ENCODE results near the gene RNF222.
A peak's percentile ranks its signal among the peaks of the same experiment; 100 is the strongest.

RNF222 gene, protein sequence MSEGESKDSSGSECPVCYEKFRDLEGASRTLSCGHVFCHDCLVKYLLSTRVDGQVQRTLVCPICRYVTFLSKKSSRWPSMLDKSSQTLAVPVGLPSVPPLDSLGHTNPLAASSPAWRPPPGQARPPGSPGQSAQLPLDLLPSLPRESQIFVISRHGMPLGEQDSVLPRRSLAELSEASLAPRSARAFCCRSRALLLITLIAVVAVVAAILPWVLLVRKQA

DNA sequence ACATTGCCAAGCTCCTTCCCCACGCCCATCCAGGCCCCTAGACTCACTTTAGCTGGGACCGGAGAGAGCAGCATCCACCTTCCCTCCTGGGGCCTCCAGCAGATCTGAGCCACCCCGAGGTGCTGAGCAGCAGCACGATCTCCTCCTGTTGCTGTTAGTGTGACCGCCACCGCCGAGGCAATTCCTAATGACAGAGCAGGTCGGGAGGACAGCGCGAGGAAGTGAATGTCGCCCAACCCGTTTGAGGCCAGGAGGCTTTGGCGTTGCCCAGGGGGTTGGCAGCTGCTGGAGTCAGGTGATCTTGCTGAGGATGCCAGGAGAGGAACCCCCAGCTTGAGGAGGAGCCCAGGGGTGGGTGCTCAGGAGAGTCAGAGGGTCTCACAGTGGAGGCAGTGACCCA lies at the start of gene RNF222:
TSS of gene RNF222 (minus strand) at position 192 of the 400 bp plus-strand sequence. CDS start 4,366 bp downstream, outside the sequence.
- no peak for FAIRE-seq
- DNase-seq (ENCODE audit: low spot score), result no peak

DNA sequence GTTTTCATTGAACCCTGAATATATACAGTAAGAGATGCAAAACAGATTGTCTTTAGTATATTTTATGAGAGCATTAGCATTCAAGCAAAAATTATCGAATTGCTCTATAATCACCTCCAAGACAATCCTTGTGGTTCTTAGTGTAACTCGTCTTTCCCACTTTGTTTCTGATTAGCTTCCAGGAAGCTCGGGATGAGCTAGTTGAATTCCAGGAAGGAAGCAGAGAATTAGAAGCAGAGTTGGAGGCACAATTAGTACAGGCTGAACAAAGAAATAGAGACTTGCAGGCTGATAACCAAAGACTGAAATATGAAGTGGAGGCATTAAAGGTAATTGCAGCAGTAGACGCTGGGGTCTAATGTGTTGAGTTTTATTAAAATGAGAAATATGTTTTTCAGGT lies 47.9 kb upstream of the RNF222 start:
- FAIRE-seq, result no peak

DNA sequence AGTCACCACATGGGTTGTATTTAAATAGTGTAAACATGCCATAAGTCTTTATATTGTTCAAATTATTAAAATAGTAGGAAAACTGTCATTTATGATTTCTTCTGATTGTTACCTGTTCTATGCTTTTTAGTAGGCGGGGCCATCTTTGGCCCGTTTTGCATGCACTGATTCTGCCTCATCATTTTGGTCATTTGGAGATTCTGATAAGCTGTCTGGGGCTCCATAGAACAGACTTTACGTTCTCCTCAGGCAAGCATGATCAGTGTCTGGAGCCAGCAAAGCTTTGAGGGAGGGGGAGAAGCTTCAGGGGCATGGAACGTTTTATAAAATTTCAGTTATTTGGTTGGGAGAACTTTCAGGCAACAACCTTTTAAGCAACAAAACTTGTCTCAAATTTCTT lies 46.9 kb upstream of the RNF222 start:
- FAIRE-seq (no peak), DNase-seq (ENCODE audit: low spot score) (no peak)

More for the DNA sequence above, 47.9 kb upstream of the RNF222 start:
- no peak for DNase-seq (ENCODE audit: low spot score)

DNA sequence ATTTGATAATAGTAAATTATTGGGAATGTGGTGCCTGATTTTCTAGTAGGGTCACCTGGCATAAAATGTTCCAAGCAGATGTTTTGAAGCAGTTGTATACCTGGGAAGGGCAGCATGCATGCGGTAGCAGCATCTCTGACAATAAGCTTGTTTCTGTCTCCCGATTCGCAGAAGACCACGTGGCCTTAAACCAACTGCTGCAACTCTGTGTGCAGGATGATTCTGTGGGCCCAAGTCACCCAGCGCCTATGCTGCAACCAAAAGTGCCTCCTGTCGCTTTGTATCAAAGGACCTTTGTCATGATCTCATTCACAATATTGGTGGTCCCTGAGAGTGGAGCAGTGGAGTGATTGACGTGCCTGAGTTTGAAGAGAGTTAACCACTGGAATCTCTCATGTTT lies 46.1 kb upstream of the RNF222 start:
- DNase-seq (ENCODE audit: low spot score), result no peak
- no peak for FAIRE-seq

DNA sequence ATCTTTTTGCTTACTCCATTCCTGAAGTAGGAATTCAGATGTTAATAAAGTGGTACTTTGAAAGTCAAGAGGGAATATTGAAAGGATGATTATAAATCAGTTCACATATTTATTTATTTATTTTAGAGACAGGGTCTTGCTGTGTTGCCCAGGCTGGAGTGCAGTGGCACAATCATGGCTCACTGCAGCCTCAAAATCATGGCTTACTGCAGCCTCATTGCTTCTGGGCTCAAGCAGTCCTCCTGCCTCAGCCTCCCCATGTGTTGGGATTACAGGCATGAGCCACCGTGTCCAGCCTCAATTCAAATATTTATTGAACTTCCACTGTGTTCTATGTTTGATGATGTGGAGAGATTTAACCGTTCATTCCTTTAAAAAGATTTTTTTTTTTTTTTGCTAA lies 44.7 kb upstream of the RNF222 start:
- DNase-seq (ENCODE audit: low spot score), result no peak
- no peak for FAIRE-seq

DNA sequence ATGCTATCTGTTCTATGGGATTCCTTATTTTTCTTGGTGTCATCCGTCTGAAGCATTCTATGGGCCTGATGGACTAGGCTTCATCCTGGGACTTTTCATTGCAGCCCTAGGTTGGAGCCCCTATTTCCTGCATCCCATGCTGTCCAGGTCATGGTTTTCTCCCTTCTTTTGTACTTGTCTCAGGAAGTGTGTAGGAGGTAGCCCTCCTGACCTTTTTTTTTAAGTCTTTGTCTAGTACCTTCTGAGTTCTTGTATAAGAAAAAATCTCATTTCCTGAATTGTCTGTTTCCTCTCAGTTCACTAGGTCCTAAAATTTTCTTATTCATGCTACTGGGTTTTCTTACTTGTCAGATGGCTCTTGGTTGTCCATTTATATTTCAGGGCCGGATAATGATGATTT lies 44.1 kb upstream of the RNF222 start:
- FAIRE-seq, result no peak
- DNase-seq (ENCODE audit: low spot score), result no peak

DNA sequence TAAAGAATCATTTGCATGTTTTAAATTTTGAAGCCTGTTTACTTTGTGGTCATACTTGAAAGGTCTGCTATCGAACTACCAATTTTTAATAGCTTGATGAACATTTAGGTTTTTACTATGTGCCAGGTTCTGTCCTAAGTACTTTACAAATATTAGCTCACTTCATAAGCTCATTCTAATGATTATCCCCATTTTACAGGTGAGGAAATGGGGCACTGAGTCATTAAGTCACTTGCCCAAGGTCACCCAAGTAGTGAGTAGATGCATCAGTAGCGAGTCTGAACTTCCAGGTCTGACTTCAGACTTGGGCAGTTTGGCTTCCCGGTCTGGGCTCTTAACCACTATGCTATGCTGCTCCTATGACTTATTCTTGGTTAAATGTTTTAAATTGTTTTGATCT lies 42.1 kb upstream of the RNF222 start:
- FAIRE-seq (no peak), DNase-seq (ENCODE audit: low spot score) (no peak)

DNA sequence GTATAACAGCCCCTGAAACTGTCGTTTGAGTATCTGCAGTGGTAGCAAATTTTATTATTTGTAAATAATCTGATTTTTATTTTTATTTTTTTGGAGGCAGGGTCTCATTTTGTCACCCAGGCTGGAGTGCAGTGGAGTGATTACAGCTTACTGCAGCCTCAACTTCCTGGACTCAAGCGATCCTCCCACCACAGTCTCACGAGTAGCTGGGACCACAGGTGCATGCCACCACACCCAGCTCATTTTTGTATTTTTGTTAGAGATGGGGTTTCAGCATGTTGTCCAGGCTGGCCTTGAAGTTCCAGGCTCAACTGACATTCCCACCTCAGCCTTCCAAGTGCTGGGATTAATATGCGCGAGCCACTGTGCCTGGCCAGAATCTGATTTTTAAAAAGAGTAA lies 40.8 kb upstream of the RNF222 start:
- FAIRE-seq, result no peak

DNA sequence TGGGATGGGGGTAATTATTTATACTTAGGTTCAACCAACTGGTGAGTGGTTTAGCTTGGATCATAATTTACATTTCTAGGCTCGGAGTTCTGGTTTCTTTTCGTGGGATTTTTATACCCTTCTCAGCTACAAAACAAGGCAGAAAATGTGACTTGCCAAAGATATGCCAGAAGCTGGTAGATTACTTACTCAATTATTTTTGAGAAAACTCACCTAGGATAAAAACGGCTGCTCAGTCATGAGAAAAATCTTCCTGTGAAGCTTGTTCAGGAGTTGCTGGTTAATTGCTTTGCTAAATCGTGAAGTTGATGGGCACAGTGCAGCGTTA lies 39.2 kb upstream of the RNF222 start:
- FAIRE-seq, result no peak

More for the DNA sequence above, 40.8 kb upstream of the RNF222 start:
- no peak for DNase-seq (ENCODE audit: low spot score)

DNA sequence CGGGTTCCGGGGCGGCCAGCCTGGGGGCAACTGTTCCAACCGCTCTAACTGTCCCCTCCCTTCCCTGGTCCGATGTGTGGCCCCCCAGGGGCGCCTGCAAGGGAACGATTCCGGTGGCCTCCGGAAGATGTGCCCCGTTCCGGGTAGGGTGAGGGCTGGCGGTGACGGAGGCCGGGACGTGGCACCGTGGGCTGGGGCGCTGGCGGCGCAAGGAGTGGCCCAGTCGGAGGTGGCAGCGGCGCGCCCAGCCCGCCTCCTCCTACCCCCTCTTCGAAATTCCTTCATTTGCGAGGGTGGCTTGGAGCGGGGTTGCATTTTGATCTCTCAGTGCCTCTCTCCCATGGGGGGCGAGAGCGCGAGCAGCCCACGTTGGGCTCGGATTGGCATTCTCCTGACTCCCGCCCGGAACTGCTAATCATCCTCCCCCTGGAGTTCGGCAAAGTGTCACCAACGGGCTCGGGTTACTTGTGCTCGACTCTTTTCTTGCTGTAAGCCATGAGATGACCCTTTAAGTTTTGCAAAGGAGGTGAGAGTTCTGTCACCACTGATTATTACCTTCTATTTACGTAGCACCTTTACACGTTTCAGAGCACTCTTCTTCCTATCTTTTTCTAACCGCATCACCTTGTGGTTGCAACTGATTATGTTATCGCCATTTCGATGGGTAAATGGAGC lies 38.7 kb upstream of the RNF222 start:
- no peak for FAIRE-seq
- DNase-seq (ENCODE audit: low spot score), result peak; percentile 48

More for the DNA sequence above, 39.2 kb upstream of the RNF222 start:
- no peak for DNase-seq (ENCODE audit: low spot score)

DNA sequence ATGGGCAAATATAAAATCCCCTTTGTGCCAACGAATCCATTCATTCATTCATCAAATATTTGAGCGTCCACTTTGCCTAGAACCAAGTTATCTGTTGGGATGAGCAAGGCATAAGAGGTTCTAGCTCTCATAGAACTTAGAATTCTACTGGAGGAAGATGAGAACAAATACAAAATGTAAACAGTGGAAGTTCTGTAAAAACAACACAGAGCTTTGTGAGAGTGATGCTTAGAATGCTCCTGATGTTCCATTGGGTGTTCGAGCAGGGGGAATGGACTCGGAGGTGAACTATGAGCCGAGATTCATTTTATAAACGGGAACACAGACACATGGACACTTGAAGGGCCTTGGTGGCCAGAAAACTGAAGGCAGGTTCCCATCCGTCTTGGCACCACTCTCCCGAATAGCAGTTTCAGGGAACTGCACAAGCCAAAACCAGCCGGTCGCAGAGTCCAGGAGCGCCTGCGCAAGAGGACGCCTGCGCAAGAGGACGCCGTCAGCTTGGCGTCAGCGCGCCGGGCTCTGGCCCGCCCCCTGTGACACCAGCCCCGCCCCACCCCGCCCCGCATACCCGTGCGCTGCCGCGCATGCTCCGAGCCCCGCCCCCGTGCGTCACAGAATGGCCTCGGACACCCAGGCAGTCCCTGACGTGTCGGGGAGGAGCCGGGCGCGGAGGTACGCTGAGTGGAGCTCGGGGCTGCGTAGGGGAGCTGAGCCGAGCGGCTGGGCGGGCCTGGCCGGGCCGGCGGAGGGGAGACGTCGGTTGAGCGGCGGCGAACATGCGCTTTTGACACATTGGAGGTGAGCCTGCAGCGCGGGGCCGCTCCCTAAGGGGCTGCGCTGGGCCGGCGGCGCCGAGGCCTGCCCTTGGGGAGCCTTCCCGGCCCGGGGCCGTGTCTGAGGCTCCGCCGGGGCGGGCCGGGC lies 37.9 kb upstream of the RNF222 start, which contains the start of gene NDEL1:
TSS of gene NDEL1 (plus strand) at position 640 of the 924 bp plus-strand sequence. CDS start 8,388 bp downstream, outside the sequence.
- no peak for FAIRE-seq
- DNase-seq (ENCODE audit: low spot score), result peak; percentile 97

DNA sequence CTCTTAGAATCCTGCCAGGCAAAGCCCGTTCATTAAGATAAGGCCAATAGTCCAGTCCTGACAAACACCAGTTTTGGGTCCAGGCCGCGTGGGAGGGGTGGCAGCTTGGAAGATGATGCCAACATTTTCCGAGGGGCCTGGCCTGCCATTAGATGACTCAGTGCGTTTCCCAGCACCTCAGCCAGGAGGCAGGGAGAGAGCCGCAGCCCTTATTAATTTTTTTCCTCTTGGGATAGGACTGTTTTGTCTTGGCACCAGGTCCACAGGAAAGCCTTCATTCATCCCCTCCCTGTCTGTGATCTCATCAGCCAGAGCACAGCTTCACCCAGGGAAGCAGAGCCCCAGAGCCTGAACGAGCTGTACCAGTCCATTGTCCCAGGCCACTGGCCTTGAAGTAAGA lies 33.3 kb upstream of the RNF222 start:
- DNase-seq (ENCODE audit: low spot score) (peak; percentile 35), FAIRE-seq (no peak)

DNA sequence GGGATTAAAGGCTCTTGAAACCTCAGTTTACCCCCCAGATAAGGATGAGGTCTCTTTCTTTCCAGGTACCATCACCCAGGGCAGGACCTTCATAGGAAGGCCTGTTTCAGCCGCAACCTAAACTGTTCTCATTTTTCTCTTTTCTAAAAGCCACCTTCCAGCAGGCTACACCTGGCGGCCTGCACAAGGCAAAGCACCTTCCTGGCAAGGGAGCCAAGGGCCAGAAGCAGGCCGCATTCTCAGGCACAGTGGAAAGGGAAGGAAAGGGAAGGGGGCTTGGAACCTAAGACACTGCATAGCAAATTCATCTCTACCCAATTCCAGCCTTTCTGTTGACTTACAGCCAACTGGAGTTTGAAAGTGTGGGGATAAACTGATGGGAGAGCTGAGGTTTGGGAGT lies 29.2 kb upstream of the RNF222 start:
- FAIRE-seq, result no peak
- no peak for DNase-seq (ENCODE audit: low spot score)

DNA sequence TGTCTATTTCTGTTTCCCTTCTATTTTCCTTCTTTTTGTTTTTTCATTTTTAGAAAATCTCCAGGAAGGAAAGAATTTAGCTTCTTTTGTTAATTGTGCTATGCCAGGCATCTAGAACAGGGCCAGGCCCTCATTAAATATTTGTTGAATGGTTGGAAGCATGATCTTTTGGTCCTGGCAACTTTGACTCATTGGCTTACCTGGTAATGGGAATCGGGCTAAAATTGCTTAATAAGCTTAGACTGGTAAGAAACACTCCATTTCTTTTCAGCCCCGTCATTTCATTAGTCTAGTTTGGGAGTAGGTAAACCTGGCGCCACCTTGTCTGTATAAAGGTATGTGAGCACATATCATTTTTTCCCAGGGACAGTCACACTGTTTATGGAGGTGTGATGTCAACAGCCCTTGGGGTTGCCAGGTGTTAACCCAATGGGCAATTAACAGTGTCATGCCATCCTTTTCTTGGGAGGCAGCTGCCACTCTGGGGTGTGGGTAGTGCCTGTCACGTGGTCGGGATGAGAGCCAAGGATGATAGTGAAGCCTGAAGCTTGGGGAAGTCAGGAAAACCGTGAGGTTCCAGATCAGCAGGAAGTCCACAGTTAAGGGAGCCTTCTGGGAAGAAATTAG lies 28.6 kb upstream of the RNF222 start:
- no peak for DNase-seq (ENCODE audit: low spot score)
- FAIRE-seq, result no peak

DNA sequence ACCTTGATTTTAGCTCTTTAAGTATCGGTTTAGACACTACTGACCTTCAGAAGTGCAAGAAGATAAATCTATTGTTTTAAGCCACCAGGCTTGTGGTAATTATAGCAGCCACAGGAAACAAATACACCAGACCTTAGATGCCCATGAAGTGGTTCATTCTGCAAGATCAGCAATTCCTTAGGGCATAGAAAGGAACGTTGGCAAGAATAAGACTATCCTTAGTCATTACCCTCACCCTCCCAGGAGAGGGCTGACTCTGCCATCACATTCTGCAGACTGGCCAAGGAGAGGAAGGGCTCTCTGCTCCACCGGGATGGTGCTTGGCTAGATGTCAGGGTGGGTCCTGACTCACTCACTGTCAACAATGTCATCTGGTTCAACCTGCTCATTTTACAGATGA lies 23.9 kb upstream of the RNF222 start:
- FAIRE-seq, result no peak
- no peak for DNase-seq (ENCODE audit: low spot score)

DNA sequence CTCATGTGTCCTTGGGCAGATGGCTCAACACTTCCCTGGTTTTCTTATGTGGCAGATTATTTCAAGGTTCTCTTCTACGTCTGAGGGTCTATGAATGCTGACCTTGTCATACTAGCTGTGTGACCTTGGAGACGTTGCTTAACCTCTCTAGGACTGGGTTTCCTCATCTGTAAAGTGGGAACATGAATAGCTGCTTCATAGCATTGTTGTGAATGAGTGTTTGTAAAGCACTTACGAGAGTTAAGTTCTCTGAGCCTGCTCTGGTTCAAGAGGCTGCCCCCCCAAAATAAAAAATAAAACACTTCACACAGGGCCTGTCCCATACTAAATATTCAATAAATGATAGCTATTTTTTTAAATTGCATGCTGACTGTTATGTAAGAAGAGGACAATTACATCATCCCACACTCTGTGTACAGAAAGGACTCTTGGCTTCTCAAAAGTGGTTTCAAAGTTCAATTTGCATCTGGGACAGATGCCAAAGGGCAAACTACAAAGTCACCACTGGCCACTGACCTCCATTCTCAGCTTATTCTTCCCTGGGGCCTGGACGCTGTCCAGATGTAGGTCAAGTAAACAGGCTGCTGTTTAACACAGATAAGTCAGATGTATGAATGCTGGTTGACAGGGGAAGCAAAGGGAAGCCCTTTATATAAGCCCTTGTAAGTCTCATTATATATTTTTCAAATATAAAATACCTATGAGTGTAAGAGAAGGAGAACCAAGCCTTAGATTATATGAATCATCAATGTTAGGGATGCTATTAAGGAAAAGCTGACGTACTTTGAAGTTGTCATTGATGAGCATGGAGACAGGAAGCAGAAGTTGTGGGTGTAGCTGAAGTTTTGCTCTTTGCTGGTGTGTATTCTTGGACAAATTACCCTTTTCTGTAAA lies 22.7 kb upstream of the RNF222 start:
- FAIRE-seq (no peak), DNase-seq (ENCODE audit: low spot score) (no peak)

DNA sequence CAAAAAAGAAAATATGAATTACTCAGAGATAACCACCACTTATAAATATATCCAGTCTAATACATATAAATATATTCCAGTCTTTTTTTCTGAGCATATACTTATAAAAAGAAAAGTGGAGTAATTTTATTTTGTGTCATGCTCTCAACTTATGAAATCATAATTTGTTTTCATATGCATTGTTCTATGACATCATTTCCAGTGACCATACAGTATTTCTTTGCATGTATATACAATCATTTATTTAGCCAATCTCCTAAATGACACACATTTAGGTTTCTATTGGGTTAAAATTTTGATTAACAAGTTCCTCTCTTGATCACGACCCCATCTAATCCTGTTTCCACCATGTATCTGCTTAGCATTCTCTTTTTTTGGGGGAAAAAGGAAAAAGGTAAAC lies 21.7 kb upstream of the RNF222 start:
- no peak for FAIRE-seq

DNA sequence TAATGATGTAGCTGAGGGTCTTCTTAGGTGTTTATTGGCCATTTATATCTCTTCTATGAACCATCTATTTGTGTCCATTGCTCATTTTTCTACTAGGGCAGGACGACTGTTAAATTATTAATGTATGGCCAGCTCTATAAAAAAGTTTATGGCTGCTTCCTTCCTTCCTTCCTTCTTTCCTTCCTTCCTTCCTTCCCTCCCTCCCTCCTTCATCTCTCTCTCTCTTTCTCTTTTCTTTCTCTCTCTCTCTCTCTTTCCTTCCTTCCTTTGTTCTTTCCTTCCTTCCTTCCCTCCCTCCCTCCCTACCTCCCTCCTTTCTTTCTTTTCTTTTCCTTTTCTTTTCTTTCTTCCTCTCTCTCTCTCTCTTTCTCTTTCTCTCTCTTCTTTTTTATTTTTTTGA lies 20.8 kb upstream of the RNF222 start:
- FAIRE-seq (no peak), DNase-seq (ENCODE audit: low spot score) (no peak)

More for the DNA sequence above, 21.7 kb upstream of the RNF222 start:
- no peak for DNase-seq (ENCODE audit: low spot score)

DNA sequence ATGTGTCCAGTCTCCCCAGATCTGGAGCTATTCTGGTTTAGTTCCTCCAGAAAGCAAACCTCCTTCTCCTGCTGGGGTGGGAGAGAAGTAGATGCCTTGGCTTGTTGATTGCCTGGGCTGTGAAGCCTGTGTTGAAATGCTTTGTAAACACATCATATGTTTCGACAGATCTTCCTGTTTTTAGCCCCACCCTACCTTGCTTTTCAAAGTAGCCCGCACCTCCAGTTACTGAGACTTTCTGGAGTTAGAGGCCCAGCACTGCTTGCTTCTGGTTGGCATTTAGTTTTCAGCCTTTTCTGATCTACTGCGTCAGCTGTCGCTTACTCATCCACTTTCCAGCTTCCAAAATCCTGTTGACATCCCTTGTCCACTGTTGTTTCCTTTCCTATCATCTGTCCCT lies 20.2 kb upstream of the RNF222 start:
- FAIRE-seq (no peak), DNase-seq (ENCODE audit: low spot score) (no peak)

DNA sequence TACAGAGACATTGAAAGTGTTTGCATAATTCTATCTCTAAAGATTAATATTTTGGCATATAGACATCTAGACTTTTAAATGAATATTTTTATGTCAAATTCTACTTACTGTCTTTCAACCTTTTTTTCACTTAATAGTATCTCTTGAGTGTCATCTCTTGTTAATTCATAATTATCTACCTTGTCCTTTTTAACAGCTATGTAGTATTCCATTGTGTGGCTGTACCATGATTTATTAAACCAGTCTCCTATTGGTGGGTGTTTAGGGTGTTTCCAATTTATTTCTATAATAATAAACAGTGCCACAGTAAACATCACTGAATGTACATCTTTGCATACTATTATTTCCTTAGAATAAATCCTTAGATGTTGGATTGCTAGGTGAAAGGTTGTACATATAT lies 16.3 kb upstream of the RNF222 start:
- DNase-seq (ENCODE audit: low spot score) (no peak), FAIRE-seq (no peak)

DNA sequence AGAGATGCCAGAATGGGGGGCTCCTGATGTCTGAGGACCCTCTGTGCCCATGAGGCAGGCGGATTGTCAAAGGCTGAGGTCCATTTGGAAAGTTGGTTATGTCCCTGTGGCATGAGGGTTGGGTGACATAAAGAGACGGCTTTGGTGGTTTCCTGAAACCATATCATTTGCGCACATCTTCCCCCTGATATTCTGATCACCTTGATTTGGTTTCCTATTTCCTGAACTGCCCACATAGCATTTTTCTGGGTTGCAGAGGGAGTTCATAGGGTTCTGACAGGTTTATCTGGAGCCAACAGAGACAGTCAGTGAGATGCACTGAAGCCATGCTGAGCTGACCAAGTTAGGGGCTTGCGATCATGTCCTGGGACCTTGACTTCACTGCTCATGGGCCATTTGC lies 15.7 kb upstream of the RNF222 start:
- DNase-seq (ENCODE audit: low spot score), result no peak
- FAIRE-seq, result no peak

All from urothelium cell line (cell line).